Limb (tissue), 2 donors: Measurements from ENCODE around the gene CHADL.
"Not testable (repeated sequence)": the region's sequence is repeated elsewhere in the genome, so short reads cannot be mapped to it uniquely, and the experiment has no call there.

Experiments used
- DNase-seq, 2 donors: peaks; one replicate each; pipeline ENCODE4 v3.0.0-alpha.2; 2016; ENCODE audit errors: extremely low spot score in 2 of 2

The CHADL gene, protein sequence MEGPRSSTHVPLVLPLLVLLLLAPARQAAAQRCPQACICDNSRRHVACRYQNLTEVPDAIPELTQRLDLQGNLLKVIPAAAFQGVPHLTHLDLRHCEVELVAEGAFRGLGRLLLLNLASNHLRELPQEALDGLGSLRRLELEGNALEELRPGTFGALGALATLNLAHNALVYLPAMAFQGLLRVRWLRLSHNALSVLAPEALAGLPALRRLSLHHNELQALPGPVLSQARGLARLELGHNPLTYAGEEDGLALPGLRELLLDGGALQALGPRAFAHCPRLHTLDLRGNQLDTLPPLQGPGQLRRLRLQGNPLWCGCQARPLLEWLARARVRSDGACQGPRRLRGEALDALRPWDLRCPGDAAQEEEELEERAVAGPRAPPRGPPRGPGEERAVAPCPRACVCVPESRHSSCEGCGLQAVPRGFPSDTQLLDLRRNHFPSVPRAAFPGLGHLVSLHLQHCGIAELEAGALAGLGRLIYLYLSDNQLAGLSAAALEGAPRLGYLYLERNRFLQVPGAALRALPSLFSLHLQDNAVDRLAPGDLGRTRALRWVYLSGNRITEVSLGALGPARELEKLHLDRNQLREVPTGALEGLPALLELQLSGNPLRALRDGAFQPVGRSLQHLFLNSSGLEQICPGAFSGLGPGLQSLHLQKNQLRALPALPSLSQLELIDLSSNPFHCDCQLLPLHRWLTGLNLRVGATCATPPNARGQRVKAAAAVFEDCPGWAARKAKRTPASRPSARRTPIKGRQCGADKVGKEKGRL

DNA sequence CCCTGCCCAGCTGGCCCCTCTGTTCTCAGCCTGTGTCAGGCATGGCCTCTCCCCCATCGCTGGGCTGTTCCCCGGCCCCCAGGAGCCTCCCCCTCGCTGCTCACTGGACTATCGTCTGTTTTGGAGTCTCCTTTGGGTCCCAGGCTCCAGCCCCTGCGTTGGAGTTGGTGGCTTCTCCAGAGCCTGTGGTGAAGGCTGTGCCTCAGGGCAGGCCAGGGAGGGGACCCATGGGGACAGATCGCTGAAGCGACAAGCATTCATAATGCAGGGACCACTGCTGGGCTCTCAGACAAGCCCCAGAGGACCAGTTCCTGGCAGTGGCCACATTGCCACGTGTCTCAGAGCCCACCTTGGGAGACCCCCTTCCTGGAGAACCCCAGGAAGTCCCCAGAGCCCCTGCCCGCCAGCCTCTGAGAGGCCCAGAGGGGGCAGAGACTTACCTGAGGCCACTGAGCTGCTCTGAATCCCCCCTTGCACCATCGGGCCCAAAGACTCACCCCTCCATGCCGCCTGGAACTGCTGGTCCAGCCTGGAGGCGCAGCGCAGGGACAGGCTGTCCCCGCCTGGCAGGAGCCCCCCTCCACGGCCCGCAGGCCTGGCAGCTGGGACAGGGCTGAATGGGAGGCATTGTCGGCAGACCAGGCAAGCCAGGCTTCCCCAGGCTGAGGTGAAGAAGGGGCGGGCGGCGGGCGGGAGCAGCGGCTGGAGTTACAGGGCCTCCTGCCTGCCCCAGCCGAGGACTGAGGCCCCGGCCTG lies at the start of gene CHADL:
Gene CHADL, minus strand, starts transcription at position 555 of the 756 bp plus-strand sequence. Its CDS starts 50 bp downstream, at position 505.
- peak; percentile 28 to 75 for DNase-seq

DNA sequence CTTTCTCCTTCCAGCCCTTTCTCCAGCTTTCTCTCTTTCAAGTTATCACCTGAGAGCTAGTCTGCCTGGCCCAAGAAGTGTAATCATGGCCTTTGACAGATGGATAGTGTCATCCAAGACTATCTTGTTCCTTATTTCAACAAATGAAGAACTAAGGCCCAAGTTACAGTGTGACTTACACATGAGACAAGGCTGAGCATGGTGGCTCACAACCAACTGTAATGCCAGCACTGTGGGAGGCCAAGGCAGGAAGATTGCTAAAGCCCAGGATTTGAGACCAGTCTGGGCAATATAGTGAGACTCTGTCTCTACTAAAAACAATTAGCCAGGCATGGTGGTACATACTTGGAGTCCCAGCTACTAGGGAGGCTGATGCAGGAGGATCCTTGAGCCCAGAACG lies 48.9 kb upstream of the CHADL start:
- DNase-seq, result no peak

DNA sequence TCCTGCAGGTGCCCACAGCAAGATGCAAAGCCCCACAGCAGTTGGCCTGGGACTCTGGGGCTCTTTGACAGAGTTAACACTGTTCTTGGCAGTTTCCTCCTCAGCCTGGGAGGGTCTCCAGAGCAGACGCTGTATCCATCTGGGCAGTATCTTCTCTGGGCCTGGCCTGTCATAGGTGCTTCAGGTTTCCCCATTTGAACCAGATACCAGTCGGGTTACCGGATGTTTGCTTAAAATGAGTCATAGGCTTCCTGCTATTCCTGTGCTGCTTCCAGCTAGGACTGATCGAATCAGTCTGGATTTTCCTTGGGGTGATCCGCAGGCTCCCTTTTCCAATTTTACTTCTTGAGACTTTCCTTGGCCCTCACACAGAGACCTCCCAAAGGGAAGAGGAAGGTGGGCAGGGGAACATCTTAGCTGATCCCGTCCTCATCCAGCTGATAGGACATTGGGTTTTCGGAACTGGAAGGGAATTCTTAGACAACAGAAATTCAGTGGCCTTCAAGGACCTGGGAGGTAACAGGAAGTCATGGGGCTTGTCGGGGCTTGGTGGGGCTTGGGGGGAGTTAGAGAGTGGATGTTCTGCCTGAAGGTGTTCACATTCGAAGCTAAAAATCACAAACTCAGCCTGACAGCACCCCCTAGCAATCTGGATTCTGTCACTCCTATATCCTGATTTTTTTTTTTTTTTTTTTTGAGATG lies 47.7 kb upstream of the CHADL start:
- DNase-seq, result no peak

DNA sequence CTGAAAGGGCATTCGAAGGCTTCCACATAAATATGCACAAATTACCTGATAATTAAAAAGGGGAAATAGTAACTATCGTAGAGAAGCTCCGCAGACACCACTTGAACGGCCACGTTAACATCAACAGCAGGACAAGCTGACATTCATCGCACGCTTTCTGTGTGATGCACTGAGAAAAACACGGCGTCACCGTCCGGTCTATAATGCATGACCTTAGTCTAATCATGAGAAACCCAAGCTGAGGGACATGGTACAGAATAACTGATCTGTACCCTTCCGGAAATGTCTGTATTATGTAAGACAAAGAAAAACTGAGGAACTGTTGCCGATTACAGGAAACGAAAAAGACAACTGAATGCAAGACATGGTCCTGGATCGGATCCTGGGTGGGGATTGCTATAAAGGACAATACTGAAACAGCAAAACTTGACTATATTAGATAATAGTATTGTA lies 45.9 kb upstream of the CHADL start:
- no peak for DNase-seq

DNA sequence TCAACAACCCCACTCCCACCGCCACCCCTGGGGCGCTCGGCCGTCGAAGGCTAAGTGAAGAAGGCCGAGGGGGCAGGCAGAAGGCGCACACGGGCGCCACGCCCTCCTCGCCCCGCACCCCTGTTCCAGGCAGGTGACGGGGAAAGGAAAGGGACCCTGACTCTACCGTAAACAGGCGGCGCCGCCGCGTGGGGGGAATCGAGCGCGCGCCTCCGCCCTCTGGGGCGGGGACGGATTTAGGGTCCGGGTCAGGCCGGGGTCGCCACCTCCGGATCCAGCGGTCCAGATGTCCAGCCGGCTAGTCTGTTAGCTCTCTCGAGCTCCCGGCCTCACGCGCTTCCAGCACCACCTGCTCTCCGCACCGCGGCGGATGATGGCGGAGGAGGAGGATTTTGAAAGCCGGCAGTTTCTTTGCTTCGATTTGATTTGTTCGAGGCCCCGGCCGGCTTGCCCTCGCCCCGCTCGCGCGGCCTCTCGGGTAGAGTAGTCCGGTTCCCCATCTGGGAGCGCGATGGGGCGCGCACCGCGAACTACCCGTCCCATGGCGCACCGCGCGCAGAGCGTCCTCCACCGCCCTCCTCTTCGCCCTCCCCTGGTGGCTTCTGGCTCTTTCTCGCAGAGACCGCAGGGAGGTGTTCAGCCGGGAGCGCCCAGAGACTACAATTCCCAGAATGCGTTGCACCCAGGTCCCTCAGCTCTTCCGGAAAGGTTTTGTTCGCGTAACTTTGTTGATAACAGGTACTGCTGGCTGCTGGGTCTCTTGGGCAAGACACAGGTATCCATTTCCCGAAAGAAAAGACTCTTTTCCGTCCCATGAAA lies 45.3 kb upstream of the CHADL start, which contains the start of gene RANGAP1:
Gene RANGAP1, minus strand, starts transcription at position 368 of the 819 bp plus-strand sequence. CDS start 5,143 bp downstream, outside the sequence.
- DNase-seq, result peak; percentile 98 to 99

DNA sequence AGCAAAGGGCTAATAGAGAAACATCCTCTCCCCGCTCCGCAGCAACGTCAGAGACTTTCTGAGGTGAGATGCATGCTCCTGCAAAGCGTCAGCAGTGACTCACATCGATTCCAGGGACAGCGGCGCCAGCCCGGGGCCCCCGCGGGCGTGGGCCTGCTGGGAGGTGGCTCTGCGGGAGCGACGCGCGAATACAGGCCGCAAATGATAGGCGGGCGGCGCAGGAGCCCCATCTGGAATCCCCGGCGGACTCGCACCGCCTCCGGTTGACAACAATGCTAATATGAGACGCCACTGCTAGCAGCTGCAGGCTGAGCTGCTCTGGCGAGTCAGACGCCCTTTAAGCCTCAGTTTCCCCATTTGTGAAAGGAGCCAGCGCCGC lies 44.7 kb upstream of the CHADL start:
- DNase-seq, result peak in 1 of 2 donors; percentile 57

DNA sequence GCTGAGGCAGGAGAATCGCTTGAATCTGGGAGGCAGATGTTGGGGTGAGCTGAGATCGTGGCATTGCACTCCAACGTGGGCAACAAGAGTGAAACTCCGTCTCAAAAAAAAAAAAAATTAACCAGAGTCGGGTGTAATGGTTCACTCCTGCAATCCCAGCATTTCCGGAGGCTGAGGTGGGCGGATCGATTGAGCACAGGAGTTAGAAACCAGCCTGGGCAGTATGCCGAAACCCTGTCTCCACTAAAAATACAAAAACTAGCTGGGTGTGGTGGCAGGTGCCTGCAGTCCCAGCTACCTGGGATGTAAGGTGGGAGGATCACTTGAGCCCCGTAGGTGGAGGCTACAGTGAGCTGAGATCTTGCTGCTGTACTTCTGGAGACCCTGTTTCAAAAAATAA lies 43.7 kb upstream of the CHADL start:
- no peak for DNase-seq

DNA sequence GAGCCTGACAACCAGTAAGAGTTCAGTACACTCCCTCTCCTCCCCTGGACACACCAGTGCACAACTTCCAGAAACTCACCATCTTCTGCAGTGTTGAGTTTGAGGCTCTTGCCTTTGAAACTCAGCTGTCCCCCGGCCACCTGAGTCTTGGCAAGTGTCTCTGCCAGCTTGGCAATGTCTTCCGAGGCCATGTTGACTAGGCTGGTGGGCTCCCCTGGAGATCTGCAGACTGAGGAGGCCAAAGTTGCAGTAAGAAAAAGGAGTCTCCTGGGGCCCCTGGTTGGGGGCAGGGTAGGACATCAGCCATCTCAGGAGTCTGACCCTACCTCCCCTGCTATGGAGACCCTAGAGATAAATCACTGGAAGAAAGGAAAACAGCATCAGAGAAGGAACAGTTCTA lies 40.1 kb upstream of the CHADL start:
- no peak for DNase-seq

DNA sequence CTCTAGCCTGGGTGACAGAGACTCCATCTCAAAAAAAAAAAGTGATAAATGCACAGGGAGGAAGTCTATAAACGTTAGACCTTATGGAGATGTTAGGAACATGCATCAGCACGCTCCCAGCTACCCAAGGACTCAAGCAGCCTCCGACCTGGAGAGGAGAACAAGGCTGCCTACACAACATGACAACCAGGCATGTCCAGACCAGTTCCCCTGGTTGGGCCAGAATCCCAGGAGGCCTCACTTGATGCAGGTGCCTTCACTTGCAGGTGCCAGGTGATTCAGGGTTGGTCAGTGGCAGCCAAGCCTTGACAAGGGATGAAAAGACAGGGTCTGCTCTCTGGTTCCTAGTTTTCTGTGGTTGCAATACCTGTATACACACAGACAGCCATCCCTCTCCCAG lies 39.3 kb upstream of the CHADL start:
- DNase-seq, result no peak

DNA sequence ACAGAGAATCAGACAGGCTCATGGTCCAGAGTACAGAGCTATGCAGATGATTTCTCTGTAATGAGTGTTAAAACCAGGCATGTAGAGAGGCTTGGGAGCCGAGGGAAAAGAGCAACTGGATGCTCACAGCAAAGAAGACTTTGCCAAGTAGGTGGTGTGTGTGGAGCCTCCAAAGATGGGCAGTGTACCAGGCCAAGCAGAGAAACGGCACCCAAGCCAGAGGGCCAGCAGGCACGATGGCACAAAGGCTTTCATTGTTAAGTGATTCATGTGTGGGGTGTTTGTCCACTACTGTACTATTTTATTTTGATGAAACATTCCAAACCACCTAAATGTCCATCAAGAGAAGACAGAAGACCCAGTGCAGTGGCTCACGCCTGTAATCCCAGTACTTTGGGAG lies 34.1 kb upstream of the CHADL start:
- DNase-seq, result no peak

DNA sequence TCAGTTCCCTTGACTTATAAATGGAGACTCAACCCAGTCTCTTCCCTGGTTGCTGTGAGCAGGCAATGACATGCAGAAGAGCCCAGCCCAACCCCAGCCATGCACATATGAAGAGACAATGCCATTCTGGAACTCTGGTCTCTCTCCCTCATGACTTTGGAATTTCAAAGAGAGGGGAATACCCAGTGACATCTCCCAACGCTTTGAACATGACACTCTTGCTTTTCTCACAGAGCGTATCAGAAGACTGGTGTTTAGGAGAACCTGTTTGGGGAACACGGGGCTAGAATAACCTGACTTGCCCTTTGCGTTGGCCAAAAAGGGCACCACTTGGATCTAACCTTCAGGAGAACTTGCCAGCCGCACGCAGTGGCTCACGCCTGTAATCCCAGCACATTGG lies 32.4 kb upstream of the CHADL start:
- DNase-seq, result no peak

DNA sequence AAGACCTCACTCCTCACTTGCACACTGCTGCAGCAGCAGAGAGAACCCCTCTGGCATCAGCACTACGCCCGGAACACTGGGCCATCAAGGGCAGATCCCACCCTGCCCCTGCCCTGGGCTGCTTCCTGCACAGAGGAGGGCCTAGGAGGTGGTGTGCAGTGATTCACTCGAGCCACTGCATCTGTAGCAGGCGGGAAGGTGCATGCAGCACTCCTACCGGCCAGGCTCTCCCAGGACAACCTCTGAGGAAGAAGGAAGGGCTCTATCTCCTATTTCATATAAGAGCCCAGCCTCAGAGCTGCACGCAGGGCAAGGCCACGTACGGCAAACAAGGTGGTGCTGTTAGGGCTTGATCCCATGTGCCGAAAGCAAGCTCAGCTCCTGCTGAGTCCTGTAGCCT lies 31.1 kb upstream of the CHADL start:
- no peak for DNase-seq

DNA sequence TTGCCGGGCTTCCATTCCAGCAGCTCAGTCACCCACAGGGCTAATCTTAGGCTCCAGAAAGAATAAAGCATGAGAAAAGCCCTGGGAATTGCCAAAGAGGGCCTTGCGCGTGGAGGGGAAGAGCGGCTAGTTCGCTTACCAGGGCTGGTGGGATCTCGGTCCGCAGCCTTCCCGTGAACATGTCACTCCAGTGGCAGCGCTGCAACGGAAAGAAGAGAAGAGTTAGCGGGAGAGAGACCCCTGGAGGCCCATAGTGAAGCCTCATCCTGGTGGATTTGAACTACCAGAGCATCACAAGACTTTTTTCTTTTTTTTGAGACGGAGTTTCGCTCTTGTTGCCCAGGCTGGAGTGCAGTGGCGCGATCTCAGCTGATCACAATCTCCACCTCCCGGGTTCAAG lies 27.2 kb upstream of the CHADL start:
- no peak for DNase-seq

DNA sequence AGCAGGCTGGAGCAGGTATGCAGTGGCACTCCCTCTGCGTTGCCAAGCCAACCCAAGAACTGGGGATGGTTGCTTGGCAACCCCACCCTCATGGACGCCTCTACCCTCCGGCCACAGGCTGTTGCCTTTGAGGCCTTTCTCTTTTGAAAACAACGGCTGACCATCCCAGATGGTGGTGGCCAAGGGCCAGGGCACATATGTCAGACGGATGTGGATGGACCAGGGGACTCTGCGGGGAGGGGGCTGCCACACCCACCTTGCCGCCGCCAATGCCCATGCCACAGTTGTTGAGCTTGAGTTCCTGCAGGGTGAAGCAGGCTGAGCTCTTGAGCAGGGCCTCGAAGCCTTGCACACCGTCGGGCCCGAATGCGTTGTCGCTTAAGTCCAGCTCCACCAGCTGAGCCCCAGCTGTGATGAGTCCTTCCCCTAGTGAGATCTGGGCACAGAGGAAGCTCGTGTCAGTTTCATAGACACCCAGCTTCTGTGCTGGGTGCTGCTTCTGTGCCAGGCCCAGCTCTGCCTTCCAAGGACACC lies 23.7 kb upstream of the CHADL start:
- DNase-seq, result no peak

DNA sequence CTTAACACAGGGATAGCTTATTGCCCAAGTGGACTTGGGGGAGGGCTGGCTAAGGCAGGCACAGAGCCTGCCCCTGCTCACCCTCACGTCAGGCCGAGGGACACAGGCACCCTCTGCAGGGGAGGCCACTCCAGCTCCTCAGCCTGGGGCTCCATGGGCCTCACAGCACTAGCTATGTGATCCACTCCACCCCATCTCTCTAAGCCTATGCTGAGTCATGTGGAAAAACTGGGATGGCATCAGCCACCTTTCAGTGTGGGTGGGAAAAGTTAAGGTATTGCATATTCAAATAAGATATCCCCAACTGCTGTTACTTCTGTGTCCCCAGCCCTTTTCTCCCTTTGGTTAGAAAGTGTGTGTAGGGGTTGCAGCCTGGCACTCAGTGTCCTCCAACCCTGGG lies 23.0 kb upstream of the CHADL start:
- DNase-seq, result no peak

DNA sequence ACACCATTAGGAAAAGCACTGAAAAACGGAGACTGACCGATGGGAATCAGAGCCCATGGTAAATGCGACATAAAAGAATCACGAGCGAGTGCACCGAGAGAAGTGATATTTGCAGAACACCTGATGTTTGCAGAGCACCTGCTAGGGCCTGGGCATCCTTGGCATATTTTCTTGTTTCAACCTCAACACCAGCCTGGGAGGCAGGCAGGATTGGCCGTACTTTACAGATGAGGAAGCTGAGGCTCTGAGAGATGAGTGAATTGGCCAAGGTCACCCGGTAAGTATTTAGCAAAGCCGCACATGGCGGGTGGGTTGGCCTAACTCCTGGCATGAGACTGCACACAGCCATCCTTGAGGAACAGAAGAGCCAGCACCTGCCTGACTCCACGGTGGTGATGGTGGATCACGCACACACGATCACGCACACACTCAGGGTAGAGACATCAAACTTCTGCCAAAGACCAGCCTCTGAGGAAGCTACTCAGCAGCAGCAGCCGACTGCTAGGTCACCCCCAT lies 21.6 kb upstream of the CHADL start:
- no peak for DNase-seq

DNA sequence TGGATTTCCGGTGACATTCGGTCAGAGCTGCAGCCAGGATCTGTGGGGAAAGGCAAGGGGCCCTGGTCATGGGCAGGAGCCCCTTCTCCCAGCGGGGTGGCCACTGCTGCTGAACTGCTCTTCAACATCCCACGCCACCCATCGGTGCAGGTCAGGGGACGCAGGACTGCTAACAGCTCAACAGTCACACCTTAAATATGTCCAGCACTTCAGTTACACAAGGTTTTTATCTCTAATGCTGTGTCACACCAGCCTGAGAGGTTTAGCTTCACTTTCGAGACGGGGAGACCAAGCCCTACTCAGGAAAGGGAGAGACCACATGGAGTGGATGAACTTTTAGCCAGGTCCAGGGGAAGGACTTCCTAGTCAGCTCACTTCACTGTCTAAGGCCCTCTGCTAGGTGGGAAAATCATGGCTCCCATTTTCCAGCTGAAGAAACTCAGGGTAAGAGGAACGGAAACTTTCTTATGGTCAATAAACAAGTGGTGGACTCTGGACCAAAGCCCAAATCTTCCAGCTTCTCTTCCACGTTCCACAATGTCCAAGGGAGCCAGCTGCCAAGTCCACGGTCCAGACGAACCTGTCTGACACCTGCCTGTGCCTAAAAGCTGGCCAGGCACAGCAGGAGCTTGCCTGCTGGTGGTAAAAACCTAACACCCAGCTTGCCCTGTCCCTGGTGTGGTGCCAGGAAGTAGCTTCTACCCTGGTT lies 21.0 kb upstream of the CHADL start:
- DNase-seq, result no peak

DNA sequence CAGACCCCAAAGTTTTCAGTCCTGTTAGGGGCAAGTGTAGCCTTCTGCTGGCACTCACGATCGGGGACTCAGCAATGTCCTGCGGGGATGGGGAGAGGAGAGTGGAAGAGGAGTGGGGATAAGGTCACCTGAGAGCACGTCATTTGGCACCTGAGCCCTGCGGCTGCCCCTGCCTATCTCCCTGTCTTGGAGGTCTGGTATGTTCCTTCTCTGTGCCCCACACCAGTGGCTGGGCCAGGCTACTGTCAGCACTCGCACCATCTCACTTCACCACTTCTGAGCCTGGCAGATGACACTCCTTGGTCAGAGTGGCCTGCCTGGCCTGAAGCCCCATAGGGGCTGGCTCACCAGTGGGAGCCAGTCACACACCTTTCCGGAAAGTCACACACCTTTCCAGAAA lies 20.1 kb upstream of the CHADL start:
- DNase-seq, result no peak

DNA sequence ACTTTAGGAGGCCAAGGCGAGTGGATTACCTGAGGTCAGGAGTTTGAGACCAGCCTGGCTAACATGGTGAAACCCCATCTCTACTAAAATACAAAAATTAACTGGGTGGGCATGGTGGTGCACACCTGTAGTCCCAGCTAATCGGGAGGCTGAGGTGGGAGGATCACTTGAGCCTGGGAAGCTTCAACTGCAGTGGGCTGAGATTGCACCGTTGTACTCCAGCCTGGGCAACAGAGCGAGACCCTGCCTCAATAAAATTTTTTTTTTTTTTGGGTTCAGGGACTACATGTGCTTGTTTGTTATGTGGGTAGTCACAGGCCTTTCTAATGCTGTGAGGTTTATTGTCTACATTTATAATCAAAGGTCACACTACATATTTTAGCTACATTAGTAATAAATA lies 19.0 kb upstream of the CHADL start:
- DNase-seq, result not testable (repeated sequence)
